ENCODE results near the gene NMU. TPM values are rescaled to one million over a fixed set of nuclear protein-coding genes. Genes with fewer than 3 reads are reported as not detected.

The NMU gene
- total and polyA plus RNA-seq, 9 of the 15 experiments (the other 6 are each of a cell fraction or from before 2014, with no cell fraction given): 73.8 to 846 (median 599) TPM

- TF ChIP-seq E2F6 (IDR thresholded peaks at IDR 0.05; ENCODE audit: borderline replicate concordance in 1 of 2, extremely low read depth in 1 of 2, insufficient read depth in 1 of 2, insufficient read length in 1 of 2, low read depth in 1 of 2, low read length in 1 of 2, poor library complexity in 1 of 2, severe bottlenecking in 1 of 2) (no peak), TCF3 (CRISPR knock-in tag; IDR thresholded peaks at IDR 0.05) (no peak), NRF1 (conservative IDR thresholded peaks at IDR 0.05 in 1 of 2, IDR thresholded peaks at IDR 0.05 in 1 of 2) (no peak), POLR3G (IDR thresholded peaks at IDR 0.05; ENCODE audit: extremely low read depth, insufficient read length, insufficient replicate concordance) (no peak), ZNF318 (IDR thresholded peaks at IDR 0.05; ENCODE audit: borderline replicate concordance in 1 of 2, low read depth in 1 of 2) (no peak), ZFX (CRISPR knock-in tag; IDR thresholded peaks at IDR 0.05) (no peak), CGGBP1 (CRISPR knock-in tag; IDR thresholded peaks at IDR 0.05) (no peak), E2F3 (CRISPR knock-in tag; IDR thresholded peaks at IDR 0.05) (no peak), NCOA2 (IDR thresholded peaks at IDR 0.05; ENCODE audit: partially characterized antibody in 2 of 2) (no peak), CREM (IDR thresholded peaks at IDR 0.05; ENCODE audit: low read depth) (no peak), SETDB1 (IDR thresholded peaks at IDR 0.05; ENCODE audit: low read length) (no peak), CEBPG (CRISPR knock-in tag; IDR thresholded peaks at IDR 0.05) (no peak), CEBPG (tag; conservative IDR thresholded peaks at IDR 0.05 in 1 of 2, IDR thresholded peaks at IDR 0.05 in 1 of 2) (no peak), MIER1 (IDR thresholded peaks at IDR 0.05; ENCODE audit: low read depth) (0 out of 2 replicates have a peak, but pooled peaks have one; percentile 67), CHD1 (IDR thresholded peaks at IDR 0.05; ENCODE audit: low read length) (no peak), XRCC5 (IDR thresholded peaks at IDR 0.05; ENCODE audit: low read depth, low read length) (no peak), ZNF695 (CRISPR knock-in tag; IDR thresholded peaks at IDR 0.05) (no peak)
These were observed 17.5 kb downstream of the NMU start (continued) for GRCh38 chr4:55618546-55619143.

Data from K562 (cell line).